Ascending aorta (tissue), 2 donors: ENCODE results near the gene RARA. TPM values are rescaled to one million over a fixed set of nuclear protein-coding genes. Genes with fewer than 3 reads are reported as not detected.

ENCODE experiments used
- DNase-seq, 2 donors: peaks; one replicate each; pipeline ENCODE4 v3.0.0-alpha.2; 2019; ENCODE audit warnings: low spot score in 2 of 2
- H3K27ac ChIP-seq, 2 donors: fragments of 200-600 bp; sonication (generic); one replicate each; pipeline ENCODE4 v1.5.1; 2016 to 2017; ENCODE audit warnings: mild to moderate bottlenecking in 1 of 2
- H3K27me3 ChIP-seq: fragments of 200-600 bp; sonication (generic); one replicate; pipeline ENCODE4 v1.5.1; 2017
- H3K36me3 ChIP-seq, 2 donors: fragments of 200-600 bp; sonication (generic); one replicate each; pipeline ENCODE4 v1.5.1; 2016
- H3K4me1 ChIP-seq, 2 donors: fragments of 200-600 bp; sonication (generic); one replicate each; pipeline ENCODE4 v1.5.1; 2016 to 2017; ENCODE audit warnings: mild to moderate bottlenecking in 1 of 2
- H3K4me3 ChIP-seq, 2 donors: fragments of 200-600 bp; sonication (generic); one replicate each; pipeline ENCODE4 v1.5.1; 2016 to 2017; ENCODE audit warnings: mild to moderate bottlenecking in 1 of 2
- H3K9me3 ChIP-seq, 2 donors: fragments of 200-600 bp; sonication (generic); one replicate each; pipeline ENCODE4 v1.5.1; 2016
- CTCF ChIP-seq, 3 experiments: fragments of 200-600 bp in 2 of 3; fragments of 450-650 bp in 1 of 3; sonication (generic) in 2 of 3; IDR thresholded peaks; one replicate each; pipeline ENCODE4 v1.5.1; 2016 to 2019; ENCODE audit warnings: antibody characterized with exemption in 3 of 3, mild to moderate bottlenecking in 1 of 3, moderate library complexity in 1 of 3
- intact Hi-C: fragments of 100-400 bp; cut with DNase I; formaldehyde crosslinking; loops from one replicate; pipeline ENCODE4 v1.15.1; 2023
- total RNA-seq: library from RNA; depleted of rRNA; stranded (reverse); fragments of >200 nt; gene quantifications from one replicate; pipeline ENCODE4 v1.1.0, GENCODE V29; 2016

RARA gene
- total RNA-seq, 1 donor from 2014 or later: 77.3 TPM

GRCh38 chr17:40361925-40362695 is 53.1 kb downstream of the RARA start:
- H3K36me3 ChIP-seq: no peaks in the 10 kb centered on the region
- H3K9me3 ChIP-seq: no peaks in the 10 kb centered on the region
- DNase-seq: no peak
- no peak overlapping the region for H3K27ac ChIP-seq
- peak overlapping the region; percentile 41 to 65 for H3K4me3 ChIP-seq
- no peaks in the 10 kb centered on the region for H3K27me3 ChIP-seq
- intact Hi-C loops: no loop called here
- peaks cover 0 to 4% of the 10 kb centered on the region in 2 donors for H3K4me1 ChIP-seq
- no peak for TF ChIP-seq CTCF (IDR thresholded peaks at IDR 0.05)

GRCh38 chr17:40362696-40363110 is 53.7 kb downstream of the RARA start:
- Histone ChIP-seq H3K4me3 (peak overlapping the region; percentile 41 to 65), H3K36me3 (no peaks in the 10 kb centered on the region), H3K27ac (no peak overlapping the region), H3K4me1 (peaks cover 0 to 4% of the 10 kb centered on the region in 2 donors), H3K9me3 (no peaks in the 10 kb centered on the region), H3K27me3 (no peaks in the 10 kb centered on the region)
- intact Hi-C loops: no loop called here
- peak; percentile 43 to 54 (median 43) for TF ChIP-seq CTCF (IDR thresholded peaks at IDR 0.05)
- DNase-seq: no peak

DNA sequence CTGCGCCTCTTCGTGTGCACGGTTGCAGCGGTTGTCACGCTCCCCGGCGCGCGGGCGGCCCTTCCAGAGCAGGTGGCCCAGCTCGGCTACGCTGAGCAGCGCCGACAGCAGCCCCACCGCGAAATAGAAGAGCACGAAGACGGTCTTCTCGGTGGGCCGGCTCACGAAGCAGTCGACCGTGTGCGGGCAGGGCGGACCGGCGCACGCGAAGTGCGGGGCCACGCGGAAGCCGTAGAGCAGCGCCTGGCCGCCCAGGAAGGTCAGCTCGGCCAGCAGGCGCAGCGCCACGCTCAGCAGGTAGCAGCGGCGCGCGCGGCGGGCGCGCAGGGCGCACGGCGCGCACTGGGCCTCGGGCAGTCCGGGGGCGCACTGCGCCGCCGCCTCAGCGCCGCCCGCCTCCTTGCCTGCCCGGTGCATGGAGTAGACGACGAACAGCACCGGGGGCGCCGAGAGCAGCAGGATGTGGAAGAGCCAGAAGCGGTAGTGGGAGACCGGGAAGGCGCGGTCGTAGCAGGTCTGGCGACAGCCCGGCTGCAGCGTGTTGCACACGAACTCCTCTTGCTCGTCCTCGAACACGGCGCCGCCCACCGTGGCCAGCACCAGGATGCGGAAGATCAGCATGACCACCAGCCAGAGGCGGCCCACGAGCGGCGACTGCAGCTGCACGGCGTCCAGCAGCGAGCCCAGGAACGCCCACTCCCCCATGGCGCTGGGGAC is 54.3 kb downstream of the RARA start:
- peaks cover 0 to 4% of the 10 kb centered on the region in 2 donors for H3K4me1 ChIP-seq
- no peak for DNase-seq
- intact Hi-C loops: no loop called here
- no peaks in the 10 kb centered on the region for H3K36me3 ChIP-seq
- peak overlapping the region; percentile 41 to 65 for H3K4me3 ChIP-seq
- H3K27ac ChIP-seq: no peak overlapping the region
- no peaks in the 10 kb centered on the region for H3K9me3 ChIP-seq
- no peak for TF ChIP-seq CTCF (IDR thresholded peaks at IDR 0.05)
- H3K27me3 ChIP-seq: no peaks in the 10 kb centered on the region

- intact Hi-C loops: no loop called here
- Histone ChIP-seq H3K4me3 (peak within 1 kb of the TSS; percentile 41 to 65), H3K27ac (no peak within 1 kb of the TSS), H3K36me3 (no peaks in the 10 kb centered on the region), H3K27me3 (no peaks in the 10 kb centered on the region), H3K9me3 (no peaks in the 10 kb centered on the region), H3K4me1 (peaks cover 0 to 4% of the 10 kb centered on the region in 2 donors)
- no peak for TF ChIP-seq CTCF (IDR thresholded peaks at IDR 0.05)
- no peak for DNase-seq
These were observed 55.3 kb downstream of the RARA start, which contains the start of gene GJD3 for GRCh38 chr17:40364121-40364861. GJD3 (minus strand) TSS chr17:40364737; CDS start chr17:40363815, 922 bp downstream.

DNA sequence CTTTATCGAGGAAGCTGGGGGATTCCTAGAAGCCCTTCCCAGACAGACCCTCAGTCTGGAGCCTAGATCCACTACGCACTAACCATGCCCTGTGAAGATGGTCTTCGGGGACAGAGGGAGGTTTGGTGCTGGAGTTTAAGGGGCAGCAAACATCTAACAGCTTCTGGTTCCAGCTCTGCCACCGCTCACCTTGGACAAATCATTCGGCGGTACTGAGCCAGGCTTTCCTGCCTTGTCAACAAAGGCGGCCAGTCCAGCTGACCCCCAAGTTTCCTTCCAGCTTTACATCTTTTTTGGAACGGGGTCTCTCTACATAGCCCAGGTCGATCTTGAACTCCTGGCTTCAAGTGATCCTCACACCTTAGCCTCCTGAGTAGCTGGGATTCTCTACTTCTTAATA is 55.9 kb downstream of the RARA start:
- no peak for DNase-seq
- Histone ChIP-seq H3K4me1 (peaks cover 0 to 4% of the 10 kb centered on the region in 2 donors), H3K4me3 (no peak overlapping the region), H3K36me3 (no peaks in the 10 kb centered on the region), H3K27ac (no peak overlapping the region), H3K27me3 (no peaks in the 10 kb centered on the region), H3K9me3 (no peaks in the 10 kb centered on the region)
- no peak for TF ChIP-seq CTCF (IDR thresholded peaks at IDR 0.05)
- intact Hi-C loops: no loop called here
